ENCODE data around the gene HGFAC.

HGFAC gene

GRCh38 chr4:3492741-3493719 is 51.3 kb downstream of the HGFAC start:
- DNase-seq, result no peak

DNA sequence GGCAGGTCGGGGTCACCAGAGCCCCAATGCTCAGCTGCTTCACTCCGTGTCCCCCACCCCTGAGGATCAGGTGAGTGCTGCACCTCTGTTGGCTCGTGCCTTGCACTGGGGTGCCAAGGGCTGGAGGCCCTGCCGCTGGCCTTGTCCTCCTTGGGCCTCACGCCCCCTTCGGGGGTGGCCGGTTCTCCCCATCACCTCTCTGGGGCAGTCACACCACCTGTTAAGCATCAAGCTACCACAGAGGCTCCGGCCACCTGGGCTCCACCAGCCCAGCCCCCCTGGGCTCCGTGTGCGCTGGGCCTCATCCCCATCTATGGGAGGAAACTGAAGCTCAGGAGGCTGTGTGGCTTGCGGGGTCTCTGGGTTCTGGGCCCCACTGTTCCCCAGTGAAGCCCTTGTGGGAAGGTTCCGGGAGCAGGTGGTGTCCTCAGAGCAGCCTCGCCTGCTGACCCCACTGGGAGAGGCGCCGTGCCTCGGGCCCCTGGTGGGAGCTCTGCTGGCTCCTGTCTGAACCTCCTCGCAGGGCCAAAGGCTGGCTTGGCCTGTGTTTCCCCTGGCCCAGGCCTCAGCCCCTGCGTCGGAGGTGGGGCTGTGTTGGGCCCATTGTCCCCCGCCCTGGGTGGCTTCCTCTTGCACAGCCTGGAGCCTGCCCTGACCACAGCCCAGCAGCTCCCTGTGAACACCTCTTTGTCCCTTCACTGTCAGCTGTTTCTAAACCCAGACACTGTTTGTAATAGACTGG is 52.1 kb downstream of the HGFAC start:
- DNase-seq, result no peak

GRCh38 chr4:3494462-3494871 is 52.7 kb downstream of the HGFAC start:
- no peak for DNase-seq

- no peak for DNase-seq
These were observed 53.6 kb downstream of the HGFAC start for GRCh38 chr4:3495204-3495975.

GRCh38 chr4:3496021-3496420 is 54.3 kb downstream of the HGFAC start:
- DNase-seq, result no peak

DNA sequence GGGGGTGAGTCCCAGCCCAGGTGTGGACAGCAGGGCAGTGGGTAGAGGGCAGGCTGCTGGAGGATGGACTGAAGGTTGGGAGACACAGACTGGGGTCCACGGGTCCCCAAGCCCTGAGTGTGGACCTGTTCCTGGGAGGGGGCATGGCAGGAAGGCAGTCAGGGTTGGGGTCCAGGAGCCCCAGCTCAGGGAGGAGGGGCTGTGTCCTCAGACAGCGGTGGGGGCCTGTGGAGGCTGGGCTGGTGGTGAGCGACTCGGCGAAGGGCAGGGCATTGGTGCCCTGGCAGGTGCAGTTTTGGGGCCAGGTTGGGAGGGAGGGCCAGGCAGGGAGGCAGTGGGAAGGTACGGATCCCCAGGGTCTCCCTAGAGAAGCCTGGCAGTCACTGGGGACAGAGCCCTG is 55.3 kb downstream of the HGFAC start:
- no peak for DNase-seq

- DNase-seq, result no peak
These were observed 56.0 kb downstream of the HGFAC start for GRCh38 chr4:3497523-3498389.

DNA sequence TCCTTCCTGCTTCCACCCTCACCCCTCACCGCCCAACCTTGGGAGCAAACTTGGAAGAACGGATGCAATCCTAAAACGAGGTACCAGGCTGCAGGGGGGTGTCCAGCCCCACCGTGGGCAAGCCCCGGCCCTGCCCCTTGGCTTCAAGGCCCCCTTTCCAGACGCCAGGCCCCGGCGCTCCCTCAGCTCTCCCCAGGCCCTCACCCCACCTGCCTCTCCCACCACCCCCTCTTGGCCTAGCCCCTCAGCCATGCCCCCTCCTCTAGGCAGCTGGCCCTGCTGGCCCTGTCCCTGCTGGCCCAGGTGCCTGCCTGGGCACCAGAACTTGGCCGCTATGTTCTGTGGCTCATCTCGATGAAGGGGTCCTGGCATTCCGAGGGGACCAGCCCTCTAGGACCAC is 56.6 kb downstream of the HGFAC start:
- DNase-seq, result no peak

Data from stimulated activated naive CD4-positive, alpha-beta T cell (primary cell).